HUDEP-2 (cell line): ENCODE results near the gene MAP6.

Experiments
- DNase-seq, 76 experiments: peaks; one replicate each; lab custom pipeline; 2025; ENCODE audit not compliant: unreplicated experiment in 76 of 76; lab: John Stamatoyannopoulos, UW

The MAP6 gene

GRCh38 chr11:75633409-75634066 is 35.3 kb downstream of the MAP6 start:
- no peak for DNase-seq

DNA sequence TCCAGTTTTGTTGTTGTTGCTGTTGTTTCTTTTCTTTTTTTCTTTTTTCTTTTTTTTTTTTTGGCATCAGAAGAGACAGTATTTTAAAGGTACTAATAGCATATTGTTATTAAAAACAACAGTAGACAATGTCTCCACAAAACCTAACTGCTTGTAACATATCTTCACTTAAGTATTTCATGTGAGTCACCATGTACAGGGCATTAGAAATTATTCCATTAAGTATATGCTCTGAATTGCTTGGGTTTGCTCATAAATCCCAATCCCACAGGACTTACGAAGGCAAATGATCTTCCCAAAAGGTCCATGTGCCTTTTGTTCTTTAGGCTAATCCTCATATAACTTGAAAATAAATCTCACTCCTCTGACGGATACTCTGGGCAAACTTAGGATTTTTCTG is 35.9 kb downstream of the MAP6 start:
- DNase-seq: no peak

DNA sequence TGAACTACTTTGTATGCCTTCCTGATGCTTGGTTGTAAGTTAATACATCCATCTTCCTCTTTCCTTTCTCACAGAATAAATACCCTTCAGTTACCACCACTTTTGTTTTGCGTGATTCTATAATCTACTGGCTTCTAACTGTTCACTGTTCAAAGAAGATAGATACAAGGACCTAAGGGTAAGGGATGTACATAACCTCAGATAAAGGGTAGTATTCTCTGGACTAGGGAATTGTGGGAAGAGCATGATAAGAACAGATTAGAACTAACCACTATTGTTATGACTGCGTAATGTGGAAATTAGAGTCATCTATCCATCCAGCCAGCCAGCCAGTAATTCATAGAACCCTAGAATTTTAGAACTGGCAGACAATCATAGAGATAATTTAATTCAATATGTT is 36.4 kb downstream of the MAP6 start:
- DNase-seq: peak in 1 of 76 experiments; percentile 17

- no peak for DNase-seq
These were observed 37.6 kb downstream of the MAP6 start for GRCh38 chr11:75631086-75631730.

GRCh38 chr11:75627906-75628668 is 40.8 kb downstream of the MAP6 start:
- no peak for DNase-seq

- DNase-seq: no peak
These were observed 41.8 kb downstream of the MAP6 start for GRCh38 chr11:75626889-75627529.

DNA sequence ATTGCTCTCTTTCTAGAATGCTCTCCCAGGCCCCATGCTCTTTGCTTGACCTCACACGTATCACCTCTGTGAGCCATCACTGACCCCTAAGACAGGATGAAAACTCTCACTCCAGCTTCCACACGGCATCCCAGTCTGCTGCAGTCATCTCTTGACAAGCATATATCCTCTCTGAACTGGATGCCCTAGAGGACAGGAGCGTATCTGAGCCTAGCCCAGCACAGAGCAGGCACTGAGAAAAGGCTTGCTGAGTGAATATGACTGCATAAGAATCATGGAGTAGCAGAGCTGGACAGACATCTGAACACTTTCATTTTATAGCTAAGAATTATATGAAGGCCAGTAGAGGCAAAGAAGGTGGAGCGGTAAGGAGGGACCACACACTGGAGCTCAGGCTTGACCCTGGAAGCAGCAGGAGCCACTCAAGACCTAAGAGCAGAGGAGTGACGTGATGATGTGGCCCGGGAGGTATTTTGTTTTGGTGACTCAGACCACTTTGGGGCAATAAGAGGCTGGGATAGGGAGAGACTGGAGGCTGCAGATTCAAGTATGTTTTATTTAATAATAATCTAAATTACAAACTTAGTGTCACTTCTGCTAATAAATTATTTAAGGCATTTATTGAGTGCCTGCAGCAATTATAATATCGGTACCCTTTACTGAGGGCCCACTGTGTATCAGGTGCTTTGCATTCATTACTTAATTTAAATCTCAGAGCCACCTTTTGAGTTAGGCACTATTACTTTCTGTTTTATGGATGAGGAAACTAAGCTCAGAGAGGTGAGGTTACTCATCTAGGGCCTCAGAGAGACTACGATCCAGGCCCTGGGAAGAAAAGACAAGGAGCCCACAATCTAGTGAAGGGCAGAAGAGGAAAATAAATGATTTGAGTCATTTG is 42.6 kb downstream of the MAP6 start:
- DNase-seq: no peak

- no peak for DNase-seq
These were observed 43.8 kb downstream of the MAP6 start for GRCh38 chr11:75625021-75625420.

DNA sequence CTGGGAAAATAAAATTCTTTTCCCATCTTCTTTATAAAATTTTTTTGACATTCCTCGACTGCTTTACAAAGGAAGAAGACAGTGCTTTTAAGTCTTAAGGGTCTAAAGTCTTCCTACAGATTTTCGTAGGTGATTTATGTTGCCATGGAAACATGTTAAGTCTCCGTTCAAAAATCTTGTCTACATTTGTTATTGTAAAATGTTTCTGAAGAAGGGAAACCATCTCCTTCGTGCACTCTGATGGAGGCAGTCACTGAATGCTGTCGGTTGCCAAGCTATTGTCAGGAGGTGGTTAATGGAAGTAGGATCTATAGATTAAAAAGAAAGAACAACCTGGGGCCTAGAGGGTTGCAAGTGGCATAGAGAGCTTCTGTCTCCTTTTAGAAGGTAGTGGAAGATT is 52.6 kb downstream of the MAP6 start:
- no peak for DNase-seq

DNA sequence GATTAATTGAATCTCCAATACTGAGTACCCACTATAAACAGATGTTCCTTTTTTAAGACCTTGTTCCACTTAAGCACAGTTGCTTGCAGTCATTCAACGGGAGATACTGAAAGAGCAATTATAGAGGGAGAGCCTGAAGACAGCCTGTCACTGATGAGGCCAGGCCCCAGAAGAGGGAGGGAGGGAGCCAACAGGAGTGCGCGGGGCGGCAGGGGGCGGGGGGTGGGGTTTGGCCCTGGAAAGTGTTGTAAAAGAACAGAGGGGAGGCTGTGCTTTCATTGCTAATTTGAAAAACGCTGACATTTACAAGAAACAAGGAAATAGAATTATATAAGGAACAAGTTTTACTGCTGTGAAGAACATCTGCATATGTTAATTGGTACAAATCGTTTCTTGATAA is 53.1 kb downstream of the MAP6 start:
- no peak for DNase-seq

GRCh38 chr11:75611823-75612222 is 57.0 kb downstream of the MAP6 start:
- no peak for DNase-seq

GRCh38 chr11:75606099-75606498 is 62.7 kb downstream of the MAP6 start:
- DNase-seq: no peak

GRCh38 chr11:75603791-75604736 is 64.8 kb downstream of the MAP6 start:
- DNase-seq: no peak

- DNase-seq: no peak
These were observed 65.9 kb downstream of the MAP6 start for GRCh38 chr11:75602951-75603350.

GRCh38 chr11:75601494-75601893 is 67.3 kb downstream of the MAP6 start:
- DNase-seq: no peak

DNA sequence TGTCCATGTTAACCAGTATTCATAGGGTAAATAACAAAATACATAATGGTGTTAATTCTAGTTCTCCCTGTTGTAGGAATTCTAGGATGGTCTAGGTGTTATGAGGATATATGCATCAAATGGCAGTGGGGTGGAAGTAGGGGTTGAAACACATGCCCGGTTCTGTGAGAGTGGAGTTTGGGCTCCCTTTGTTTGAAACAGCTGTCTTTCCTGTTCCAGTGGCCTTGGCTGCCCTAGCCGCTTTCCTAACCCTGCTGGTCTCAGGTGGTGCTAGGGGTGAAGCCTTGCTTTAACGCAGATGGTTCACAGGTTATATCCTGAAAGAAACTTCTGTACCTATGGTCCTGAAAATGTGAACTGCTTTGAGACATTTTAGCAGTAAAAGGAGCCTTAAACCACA is 68.5 kb downstream of the MAP6 start:
- DNase-seq: no peak

- DNase-seq: no peak
These were observed 69.9 kb downstream of the MAP6 start for GRCh38 chr11:75598900-75599299.

- no peak for DNase-seq
These were observed 70.6 kb downstream of the MAP6 start for GRCh38 chr11:75598264-75598663.

DNA sequence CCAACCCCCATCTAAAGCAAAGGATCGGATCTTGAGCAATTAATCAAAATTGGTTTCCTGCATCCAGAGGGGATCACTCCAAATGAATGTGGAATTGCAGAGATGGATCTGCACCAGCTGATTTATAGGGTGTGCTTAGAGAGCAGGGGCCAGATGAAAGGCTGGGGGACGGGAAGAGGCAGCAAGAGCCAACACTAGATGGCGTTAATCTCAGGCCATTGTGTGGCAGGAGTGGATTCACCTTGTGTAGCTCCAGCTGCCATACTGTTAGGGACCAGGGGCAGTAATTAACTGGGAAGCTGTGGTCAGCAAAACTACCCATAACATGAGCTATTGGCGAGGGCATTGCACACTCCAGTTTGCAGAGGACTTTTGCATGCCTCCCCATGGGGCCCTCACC is 71.2 kb downstream of the MAP6 start:
- DNase-seq: peak in 28 of 76 experiments; percentile 5 to 49 (median 23)
